ENCODE data around the gene KLHL7. TPM values are rescaled to one million over a fixed set of nuclear protein-coding genes. Genes with fewer than 3 reads are reported as not detected.

KLHL7 gene
- polyA plus RNA-seq, 2 of the 4 experiments (the other 2 are of a cell fraction) = 23.3 to 45.4 TPM

DNA sequence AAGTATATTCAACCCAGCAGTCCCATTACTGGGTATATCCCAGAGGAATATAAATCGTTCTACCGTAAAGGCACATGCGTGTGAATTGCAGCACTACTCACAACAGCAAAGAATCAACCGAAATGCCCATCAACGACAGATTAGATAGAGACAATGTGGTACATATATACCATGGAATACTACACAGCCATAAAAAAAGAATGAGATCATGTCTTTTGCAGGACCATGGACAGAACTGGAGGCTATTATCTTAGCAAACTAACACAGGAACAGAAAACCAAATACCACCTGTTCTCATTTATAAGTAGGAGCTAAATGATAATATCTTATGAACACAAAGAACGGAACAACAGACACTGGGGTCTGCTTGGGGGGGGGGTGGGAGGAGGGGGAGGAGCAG, 44.3 kb upstream of the KLHL7 start:
- H3K9me3 ChIP-seq = no peaks in the 10 kb centered on the region
- TF ChIP-seq, protein P1, sequence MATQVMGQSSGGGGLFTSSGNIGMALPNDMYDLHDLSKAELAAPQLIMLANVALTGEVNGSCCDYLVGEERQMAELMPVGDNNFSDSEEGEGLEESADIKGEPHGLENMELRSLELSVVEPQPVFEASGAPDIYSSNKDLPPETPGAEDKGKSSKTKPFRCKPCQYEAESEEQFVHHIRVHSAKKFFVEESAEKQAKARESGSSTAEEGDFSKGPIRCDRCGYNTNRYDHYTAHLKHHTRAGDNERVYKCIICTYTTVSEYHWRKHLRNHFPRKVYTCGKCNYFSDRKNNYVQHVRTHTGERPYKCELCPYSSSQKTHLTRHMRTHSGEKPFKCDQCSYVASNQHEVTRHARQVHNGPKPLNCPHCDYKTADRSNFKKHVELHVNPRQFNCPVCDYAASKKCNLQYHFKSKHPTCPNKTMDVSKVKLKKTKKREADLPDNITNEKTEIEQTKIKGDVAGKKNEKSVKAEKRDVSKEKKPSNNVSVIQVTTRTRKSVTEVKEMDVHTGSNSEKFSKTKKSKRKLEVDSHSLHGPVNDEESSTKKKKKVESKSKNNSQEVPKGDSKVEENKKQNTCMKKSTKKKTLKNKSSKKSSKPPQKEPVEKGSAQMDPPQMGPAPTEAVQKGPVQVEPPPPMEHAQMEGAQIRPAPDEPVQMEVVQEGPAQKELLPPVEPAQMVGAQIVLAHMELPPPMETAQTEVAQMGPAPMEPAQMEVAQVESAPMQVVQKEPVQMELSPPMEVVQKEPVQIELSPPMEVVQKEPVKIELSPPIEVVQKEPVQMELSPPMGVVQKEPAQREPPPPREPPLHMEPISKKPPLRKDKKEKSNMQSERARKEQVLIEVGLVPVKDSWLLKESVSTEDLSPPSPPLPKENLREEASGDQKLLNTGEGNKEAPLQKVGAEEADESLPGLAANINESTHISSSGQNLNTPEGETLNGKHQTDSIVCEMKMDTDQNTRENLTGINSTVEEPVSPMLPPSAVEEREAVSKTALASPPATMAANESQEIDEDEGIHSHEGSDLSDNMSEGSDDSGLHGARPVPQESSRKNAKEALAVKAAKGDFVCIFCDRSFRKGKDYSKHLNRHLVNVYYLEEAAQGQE (IDR thresholded peaks at IDR 0.05) = peak; percentile 51; the same call in 1 of the 2 replicates
- TF ChIP-seq NR3C1 (IDR thresholded peaks at IDR 0.05) = no peak
- no peak overlapping the region for H3K27ac ChIP-seq
- ATAC-seq (no peak), DNase-seq (ENCODE audit: low read depth in 1 of 2, low spot score in 1 of 2) (no peak), FAIRE-seq (no peak)
- ChIA-PET POLR2A (no interaction called here), CTCF (interaction anchor here (1.2 to 1.5 kb wide), 3 partner anchors 12 to 502 kb away, joined by 3 to 7 read pairs (median 3); no protein-coding TSS in a partner anchor)
- no peak overlapping the region for H3K4me3 ChIP-seq
- no peak overlapping the region for H3K4me2 ChIP-seq
- H3K4me1 ChIP-seq = peaks cover 3% of the 10 kb centered on the region; the same call in 1 of the 3 replicates
- WGBS (ENCODE audit: missing lambda C conversion rate) = 80% methylated on average over 6 of the region's 6 CpGs

- Histone ChIP-seq H3K4me2 (no peak overlapping the region), H3K4me3 (no peak overlapping the region), H3K27ac (no peak overlapping the region), H3K9me3 (no peaks in the 10 kb centered on the region), H3K4me1 (peaks cover 3% of the 10 kb centered on the region; the same call in 1 of the 3 replicates)
- CTCF ChIA-PET = interaction anchor here (0.6 kb wide), 1 partner anchor 164 kb away, joined by 3 read pairs; no protein-coding TSS in a partner anchor
- POLR2A ChIA-PET = no interaction called here
- peak in 1 of 2 experiments; percentile 25 for DNase-seq (ENCODE audit: low read depth in 1 of 2, low spot score in 1 of 2)
- peak in 1 of 2 experiments; percentile 66; a peak in 3 of 6 replicates for ATAC-seq
- WGBS (ENCODE audit: missing lambda C conversion rate) = 76% methylated on average over 7 of the region's 7 CpGs
- TF ChIP-seq MAFK (IDR thresholded peaks at IDR 0.05; ENCODE audit: partially characterized antibody) (peak; percentile 18), RFX5 (IDR thresholded peaks at IDR 0.05) (no peak)
- no peak for FAIRE-seq
Observed at GRCh38 chr7:23062452-23062851, 43.1 kb upstream of the KLHL7 start.

DNA sequence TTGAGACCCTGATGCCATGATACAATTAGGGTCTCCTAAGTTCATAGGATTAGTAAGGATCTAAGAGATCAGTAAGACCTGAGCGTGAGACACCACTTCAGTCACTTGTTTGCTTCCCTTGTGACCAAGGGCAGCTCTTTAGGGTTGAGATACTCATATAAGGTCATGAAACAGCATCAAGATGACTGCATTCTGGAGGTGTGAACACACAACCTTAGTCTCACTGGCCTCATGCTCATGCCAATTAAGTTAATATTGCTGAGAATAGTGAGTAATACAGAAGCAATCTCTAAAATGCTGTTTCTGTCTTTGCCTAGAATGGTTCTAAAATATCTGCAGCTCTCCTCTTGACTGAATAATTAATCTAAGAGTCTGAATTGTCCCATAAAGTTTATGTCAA, 39.6 kb upstream of the KLHL7 start:
- Histone ChIP-seq H3K9me3 (no peaks in the 10 kb centered on the region), H3K4me2 (no peak overlapping the region), H3K27ac (no peak overlapping the region), H3K4me3 (no peak overlapping the region), H3K4me1 (peaks cover 3% of the 10 kb centered on the region; the same call in 1 of the 3 replicates)
- no peak for ATAC-seq
- 44% methylated on average over 1 of the region's 1 CpG for WGBS (ENCODE audit: missing lambda C conversion rate)
- no peak for FAIRE-seq
- ChIA-PET POLR2A (no interaction called here), CTCF (interaction anchor here (0.6 to 0.8 kb wide), 3 partner anchors 10 to 457 kb away, joined by 3 read pairs; no protein-coding TSS in a partner anchor)
- TF ChIP-seq PBX3 (IDR thresholded peaks at IDR 0.05) = no peak
- no peak for TF ChIP-seq PHF8 (IDR thresholded peaks at IDR 0.05; ENCODE audit: borderline replicate concordance, low read depth)
- no peak for TF ChIP-seq POLR2AphosphoS2 (conservative IDR thresholded peaks at IDR 0.05; ENCODE audit: low read length)
- TF ChIP-seq CHD2 (IDR thresholded peaks at IDR 0.05; ENCODE audit: low read length, partially characterized antibody) = no peak
- TF ChIP-seq ESRRA (IDR thresholded peaks at IDR 0.05; ENCODE audit: borderline replicate concordance, low read length) = no peak
- TF ChIP-seq GATA3 (IDR thresholded peaks at IDR 0.05; ENCODE audit: borderline replicate concordance) = no peak
- no peak for TF ChIP-seq EP300 (IDR thresholded peaks at IDR 0.05)
- TF ChIP-seq KDM1A (IDR thresholded peaks at IDR 0.05; ENCODE audit: low read depth) = no peak
- no peak for DNase-seq (ENCODE audit: low read depth in 1 of 2, low spot score in 1 of 2)

DNA sequence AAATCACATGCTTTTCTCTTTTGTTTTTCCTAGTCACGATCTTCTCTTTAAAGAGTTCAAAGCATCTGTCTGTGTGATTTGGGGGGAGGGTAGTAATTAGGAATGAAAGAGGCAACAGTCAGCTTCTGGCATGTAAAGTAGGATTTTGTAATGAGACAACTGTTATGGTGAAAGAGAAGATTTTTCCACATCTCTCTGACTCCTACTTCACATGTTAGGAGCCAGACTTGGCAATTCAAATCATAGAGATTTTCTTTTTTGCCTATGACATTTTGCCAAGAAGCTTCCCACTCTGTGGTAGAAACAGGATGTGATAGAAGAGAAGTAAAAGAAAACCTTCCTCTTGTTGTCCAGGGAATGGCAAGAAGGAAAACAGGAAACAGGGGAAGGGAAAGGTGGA, 38.3 kb upstream of the KLHL7 start:
- ChIA-PET POLR2A (no interaction called here), CTCF (interaction anchor here (3.5 kb wide), 1 partner anchor 12 kb away, joined by 14 read pairs; no protein-coding TSS in a partner anchor)
- FAIRE-seq (no peak), ATAC-seq (no peak), DNase-seq (ENCODE audit: low read depth in 1 of 2, low spot score in 1 of 2) (no peak)
- no peak overlapping the region for H3K27ac ChIP-seq
- WGBS (ENCODE audit: missing lambda C conversion rate) = 73% methylated on average over 1 of the region's 1 CpG
- no peak overlapping the region for H3K4me2 ChIP-seq
- H3K4me3 ChIP-seq = no peak overlapping the region
- peaks cover 3% of the 10 kb centered on the region; the same call in 1 of the 3 replicates for H3K4me1 ChIP-seq
- TF ChIP-seq CHD4 (IDR thresholded peaks at IDR 0.05; ENCODE audit: borderline replicate concordance) = no peak
- H3K9me3 ChIP-seq = no peaks in the 10 kb centered on the region
